ENCODE results near the gene RNF34. TPM values are rescaled to one million over a fixed set of nuclear protein-coding genes. Genes with fewer than 3 reads are reported as not detected.

Gene RNF34
- total RNA-seq, 1 experiment from 2014 or later = 53.6 TPM

DNA sequence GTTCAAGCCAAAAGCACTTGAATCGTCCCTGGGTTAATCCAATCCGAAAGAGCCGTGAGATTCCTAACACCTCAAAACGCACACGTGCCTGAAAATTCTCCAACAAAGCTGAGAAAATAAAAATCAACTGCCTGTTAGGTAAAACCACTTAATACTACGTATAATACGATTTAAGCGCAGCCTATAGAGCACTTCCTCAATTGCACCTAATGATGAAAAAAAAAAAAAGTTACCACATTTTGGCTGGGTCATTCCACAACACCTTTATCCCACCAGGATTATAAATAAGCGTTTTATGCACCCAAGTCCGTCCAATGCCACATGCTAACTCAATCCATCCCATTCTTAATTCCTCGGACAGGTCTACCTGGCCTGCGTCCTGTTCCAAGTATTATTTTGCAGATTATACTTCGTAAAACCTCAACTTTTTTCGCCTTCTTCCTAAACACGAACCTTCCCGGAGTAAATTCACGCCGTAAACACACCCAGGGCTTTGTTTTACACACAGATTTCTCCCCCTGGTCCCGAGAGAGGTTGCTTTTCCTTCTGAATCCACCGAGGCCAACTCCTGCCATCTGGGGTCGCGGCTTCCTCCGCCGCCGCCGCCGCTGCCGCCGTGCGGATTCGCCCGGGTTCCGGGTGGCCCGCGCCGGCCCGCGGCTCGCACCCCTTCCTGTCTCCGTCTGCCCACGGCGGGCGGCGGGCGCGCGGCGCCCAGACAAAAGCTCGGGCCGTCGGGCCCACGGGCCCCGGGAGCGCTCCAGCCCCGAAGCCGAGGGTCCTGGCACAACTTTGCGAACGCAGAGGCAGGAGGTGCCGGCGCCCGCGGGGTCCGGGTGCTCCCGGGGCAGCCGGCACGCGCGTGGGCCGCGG is 66.2 kb downstream of the RNF34 start:
- H3K27me3 Mint-ChIP-seq (ENCODE audit: low read depth) = no peaks in the 10 kb centered on the region
- ChIA-PET POLR2A (no interaction called here), CTCF (interaction anchor here (1.3 kb wide), 1 partner anchor 23 kb away, joined by 4 read pairs; no protein-coding TSS in a partner anchor)
- H3K27ac Mint-ChIP-seq = peak overlapping the region; percentile 32; the same call in 1 of the 2 replicates
- TF ChIP-seq CBFB (CRISPR knock-in tag; IDR thresholded peaks at IDR 0.05; ENCODE audit: low read depth) = no peak
- H3K4me1 Mint-ChIP-seq = peaks cover 36% of the 10 kb centered on the region
- ATAC-seq (no peak), DNase-seq (ENCODE audit: low spot score) (no peak)
- H3K9me3 Mint-ChIP-seq = no peaks in the 10 kb centered on the region
- peak overlapping the region; percentile 82 for H3K4me3 Mint-ChIP-seq
- H3K36me3 Mint-ChIP-seq = no peaks in the 10 kb centered on the region

DNA sequence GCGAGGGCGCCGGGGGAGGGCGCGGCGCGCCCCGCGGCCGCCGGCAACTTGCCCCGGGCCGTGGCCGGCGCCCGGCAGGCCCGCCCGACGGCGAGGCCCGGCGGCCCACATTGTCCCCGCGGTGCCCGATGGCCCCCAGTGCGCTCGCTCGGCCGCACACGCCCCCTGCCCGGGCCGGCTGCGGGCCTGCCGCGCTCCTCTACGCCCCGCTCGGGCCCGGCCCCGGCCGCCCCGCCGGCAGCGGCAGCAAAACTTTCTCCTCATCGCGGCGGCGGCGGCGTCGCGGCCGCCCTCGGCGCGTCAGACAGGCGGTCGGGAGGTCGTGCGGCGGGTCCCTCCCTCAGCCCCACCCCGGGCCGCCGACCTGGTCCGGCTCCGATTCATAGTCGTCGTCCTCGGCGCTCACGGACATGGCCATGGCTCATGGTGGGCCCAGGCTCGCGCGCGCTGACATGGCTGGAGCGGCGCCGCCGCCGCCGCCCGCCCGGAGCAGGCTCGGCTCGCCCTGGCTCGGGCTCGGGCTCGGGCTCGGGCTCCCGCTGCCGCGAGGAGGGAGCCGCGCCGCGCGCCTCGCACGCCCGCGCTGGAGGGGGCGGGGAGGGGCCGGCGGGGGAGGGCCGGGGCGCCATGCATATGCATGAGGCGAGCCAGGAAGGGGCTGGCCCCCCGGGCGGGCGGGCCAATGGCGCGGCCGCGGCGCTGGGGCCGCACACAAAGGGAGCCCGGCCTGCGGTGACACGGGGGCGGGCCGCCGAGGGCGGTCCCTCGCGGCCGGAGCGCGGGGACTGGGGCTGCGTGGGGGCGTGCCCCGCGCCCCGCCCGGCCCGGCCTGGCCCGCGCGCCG is 67.1 kb downstream of the RNF34 start:
- Mint-ChIP-seq H3K4me1 (peaks cover 36% of the 10 kb centered on the region), H3K27me3 (ENCODE audit: low read depth) (no peaks in the 10 kb centered on the region), H3K27ac (no peak overlapping the region), H3K36me3 (no peaks in the 10 kb centered on the region), H3K9me3 (no peaks in the 10 kb centered on the region), H3K4me3 (peak overlapping the region; percentile 31)
- ChIA-PET POLR2A (no interaction called here), CTCF (interaction anchor here (1.0 to 2.4 kb wide), 4 partner anchors 11 to 85 kb away, joined by 3 to 43 read pairs (median 14); no protein-coding TSS in a partner anchor)
- DNase-seq (ENCODE audit: low spot score) = peak; percentile 89
- peak; percentile 83 for ATAC-seq
- TF ChIP-seq FOXK1 (CRISPR knock-in tag; IDR thresholded peaks at IDR 0.05) (0 out of 2 replicates have a peak, but pooled peaks have one; percentile 41), ZBTB21 (CRISPR knock-in tag; IDR thresholded peaks at IDR 0.05; ENCODE audit: borderline replicate concordance) (no peak), NR2C2 (CRISPR knock-in tag; IDR thresholded peaks at IDR 0.05) (no peak), CREB1 (CRISPR knock-in tag; IDR thresholded peaks at IDR 0.05) (no peak), NFYB (CRISPR knock-in tag; conservative IDR thresholded peaks at IDR 0.05; ENCODE audit: low read depth) (0 out of 2 replicates have a peak, but pooled peaks have one; percentile 23), ZNF396 (CRISPR knock-in tag; IDR thresholded peaks at IDR 0.05; ENCODE audit: borderline replicate concordance) (no peak), JAZF1 (CRISPR knock-in tag; IDR thresholded peaks at IDR 0.05) (no peak), TCF7 (CRISPR knock-in tag; IDR thresholded peaks at IDR 0.05; ENCODE audit: low read depth) (no peak), HMGA2 (CRISPR knock-in tag; IDR thresholded peaks at IDR 0.05) (no peak), ATF1 (CRISPR knock-in tag; IDR thresholded peaks at IDR 0.05) (no peak)
- TF ChIP-seq, protein P1, sequence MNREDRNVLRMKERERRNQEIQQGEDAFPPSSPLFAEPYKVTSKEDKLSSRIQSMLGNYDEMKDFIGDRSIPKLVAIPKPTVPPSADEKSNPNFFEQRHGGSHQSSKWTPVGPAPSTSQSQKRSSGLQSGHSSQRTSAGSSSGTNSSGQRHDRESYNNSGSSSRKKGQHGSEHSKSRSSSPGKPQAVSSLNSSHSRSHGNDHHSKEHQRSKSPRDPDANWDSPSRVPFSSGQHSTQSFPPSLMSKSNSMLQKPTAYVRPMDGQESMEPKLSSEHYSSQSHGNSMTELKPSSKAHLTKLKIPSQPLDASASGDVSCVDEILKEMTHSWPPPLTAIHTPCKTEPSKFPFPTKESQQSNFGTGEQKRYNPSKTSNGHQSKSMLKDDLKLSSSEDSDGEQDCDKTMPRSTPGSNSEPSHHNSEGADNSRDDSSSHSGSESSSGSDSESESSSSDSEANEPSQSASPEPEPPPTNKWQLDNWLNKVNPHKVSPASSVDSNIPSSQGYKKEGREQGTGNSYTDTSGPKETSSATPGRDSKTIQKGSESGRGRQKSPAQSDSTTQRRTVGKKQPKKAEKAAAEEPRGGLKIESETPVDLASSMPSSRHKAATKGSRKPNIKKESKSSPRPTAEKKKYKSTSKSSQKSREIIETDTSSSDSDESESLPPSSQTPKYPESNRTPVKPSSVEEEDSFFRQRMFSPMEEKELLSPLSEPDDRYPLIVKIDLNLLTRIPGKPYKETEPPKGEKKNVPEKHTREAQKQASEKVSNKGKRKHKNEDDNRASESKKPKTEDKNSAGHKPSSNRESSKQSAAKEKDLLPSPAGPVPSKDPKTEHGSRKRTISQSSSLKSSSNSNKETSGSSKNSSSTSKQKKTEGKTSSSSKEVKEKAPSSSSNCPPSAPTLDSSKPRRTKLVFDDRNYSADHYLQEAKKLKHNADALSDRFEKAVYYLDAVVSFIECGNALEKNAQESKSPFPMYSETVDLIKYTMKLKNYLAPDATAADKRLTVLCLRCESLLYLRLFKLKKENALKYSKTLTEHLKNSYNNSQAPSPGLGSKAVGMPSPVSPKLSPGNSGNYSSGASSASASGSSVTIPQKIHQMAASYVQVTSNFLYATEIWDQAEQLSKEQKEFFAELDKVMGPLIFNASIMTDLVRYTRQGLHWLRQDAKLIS (CRISPR knock-in tag; IDR thresholded peaks at IDR 0.05; ENCODE audit: borderline replicate concordance) = no peak
- TF ChIP-seq, protein P2, sequence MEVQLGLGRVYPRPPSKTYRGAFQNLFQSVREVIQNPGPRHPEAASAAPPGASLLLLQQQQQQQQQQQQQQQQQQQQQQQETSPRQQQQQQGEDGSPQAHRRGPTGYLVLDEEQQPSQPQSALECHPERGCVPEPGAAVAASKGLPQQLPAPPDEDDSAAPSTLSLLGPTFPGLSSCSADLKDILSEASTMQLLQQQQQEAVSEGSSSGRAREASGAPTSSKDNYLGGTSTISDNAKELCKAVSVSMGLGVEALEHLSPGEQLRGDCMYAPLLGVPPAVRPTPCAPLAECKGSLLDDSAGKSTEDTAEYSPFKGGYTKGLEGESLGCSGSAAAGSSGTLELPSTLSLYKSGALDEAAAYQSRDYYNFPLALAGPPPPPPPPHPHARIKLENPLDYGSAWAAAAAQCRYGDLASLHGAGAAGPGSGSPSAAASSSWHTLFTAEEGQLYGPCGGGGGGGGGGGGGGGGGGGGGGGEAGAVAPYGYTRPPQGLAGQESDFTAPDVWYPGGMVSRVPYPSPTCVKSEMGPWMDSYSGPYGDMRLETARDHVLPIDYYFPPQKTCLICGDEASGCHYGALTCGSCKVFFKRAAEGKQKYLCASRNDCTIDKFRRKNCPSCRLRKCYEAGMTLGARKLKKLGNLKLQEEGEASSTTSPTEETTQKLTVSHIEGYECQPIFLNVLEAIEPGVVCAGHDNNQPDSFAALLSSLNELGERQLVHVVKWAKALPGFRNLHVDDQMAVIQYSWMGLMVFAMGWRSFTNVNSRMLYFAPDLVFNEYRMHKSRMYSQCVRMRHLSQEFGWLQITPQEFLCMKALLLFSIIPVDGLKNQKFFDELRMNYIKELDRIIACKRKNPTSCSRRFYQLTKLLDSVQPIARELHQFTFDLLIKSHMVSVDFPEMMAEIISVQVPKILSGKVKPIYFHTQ (CRISPR knock-in tag; IDR thresholded peaks at IDR 0.05) = no peak
- TF ChIP-seq, protein P3, sequence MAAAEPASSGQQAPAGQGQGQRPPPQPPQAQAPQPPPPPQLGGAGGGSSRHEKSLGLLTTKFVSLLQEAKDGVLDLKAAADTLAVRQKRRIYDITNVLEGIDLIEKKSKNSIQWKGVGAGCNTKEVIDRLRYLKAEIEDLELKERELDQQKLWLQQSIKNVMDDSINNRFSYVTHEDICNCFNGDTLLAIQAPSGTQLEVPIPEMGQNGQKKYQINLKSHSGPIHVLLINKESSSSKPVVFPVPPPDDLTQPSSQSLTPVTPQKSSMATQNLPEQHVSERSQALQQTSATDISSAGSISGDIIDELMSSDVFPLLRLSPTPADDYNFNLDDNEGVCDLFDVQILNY (CRISPR knock-in tag; IDR thresholded peaks at IDR 0.05) = no peak
- TF ChIP-seq, protein P4, sequence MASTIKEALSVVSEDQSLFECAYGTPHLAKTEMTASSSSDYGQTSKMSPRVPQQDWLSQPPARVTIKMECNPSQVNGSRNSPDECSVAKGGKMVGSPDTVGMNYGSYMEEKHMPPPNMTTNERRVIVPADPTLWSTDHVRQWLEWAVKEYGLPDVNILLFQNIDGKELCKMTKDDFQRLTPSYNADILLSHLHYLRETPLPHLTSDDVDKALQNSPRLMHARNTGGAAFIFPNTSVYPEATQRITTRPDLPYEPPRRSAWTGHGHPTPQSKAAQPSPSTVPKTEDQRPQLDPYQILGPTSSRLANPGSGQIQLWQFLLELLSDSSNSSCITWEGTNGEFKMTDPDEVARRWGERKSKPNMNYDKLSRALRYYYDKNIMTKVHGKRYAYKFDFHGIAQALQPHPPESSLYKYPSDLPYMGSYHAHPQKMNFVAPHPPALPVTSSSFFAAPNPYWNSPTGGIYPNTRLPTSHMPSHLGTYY (CRISPR knock-in tag; IDR thresholded peaks at IDR 0.05) = no peak
- TF ChIP-seq, protein P5, sequence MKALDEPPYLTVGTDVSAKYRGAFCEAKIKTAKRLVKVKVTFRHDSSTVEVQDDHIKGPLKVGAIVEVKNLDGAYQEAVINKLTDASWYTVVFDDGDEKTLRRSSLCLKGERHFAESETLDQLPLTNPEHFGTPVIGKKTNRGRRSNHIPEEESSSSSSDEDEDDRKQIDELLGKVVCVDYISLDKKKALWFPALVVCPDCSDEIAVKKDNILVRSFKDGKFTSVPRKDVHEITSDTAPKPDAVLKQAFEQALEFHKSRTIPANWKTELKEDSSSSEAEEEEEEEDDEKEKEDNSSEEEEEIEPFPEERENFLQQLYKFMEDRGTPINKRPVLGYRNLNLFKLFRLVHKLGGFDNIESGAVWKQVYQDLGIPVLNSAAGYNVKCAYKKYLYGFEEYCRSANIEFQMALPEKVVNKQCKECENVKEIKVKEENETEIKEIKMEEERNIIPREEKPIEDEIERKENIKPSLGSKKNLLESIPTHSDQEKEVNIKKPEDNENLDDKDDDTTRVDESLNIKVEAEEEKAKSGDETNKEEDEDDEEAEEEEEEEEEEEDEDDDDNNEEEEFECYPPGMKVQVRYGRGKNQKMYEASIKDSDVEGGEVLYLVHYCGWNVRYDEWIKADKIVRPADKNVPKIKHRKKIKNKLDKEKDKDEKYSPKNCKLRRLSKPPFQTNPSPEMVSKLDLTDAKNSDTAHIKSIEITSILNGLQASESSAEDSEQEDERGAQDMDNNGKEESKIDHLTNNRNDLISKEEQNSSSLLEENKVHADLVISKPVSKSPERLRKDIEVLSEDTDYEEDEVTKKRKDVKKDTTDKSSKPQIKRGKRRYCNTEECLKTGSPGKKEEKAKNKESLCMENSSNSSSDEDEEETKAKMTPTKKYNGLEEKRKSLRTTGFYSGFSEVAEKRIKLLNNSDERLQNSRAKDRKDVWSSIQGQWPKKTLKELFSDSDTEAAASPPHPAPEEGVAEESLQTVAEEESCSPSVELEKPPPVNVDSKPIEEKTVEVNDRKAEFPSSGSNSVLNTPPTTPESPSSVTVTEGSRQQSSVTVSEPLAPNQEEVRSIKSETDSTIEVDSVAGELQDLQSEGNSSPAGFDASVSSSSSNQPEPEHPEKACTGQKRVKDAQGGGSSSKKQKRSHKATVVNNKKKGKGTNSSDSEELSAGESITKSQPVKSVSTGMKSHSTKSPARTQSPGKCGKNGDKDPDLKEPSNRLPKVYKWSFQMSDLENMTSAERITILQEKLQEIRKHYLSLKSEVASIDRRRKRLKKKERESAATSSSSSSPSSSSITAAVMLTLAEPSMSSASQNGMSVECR (CRISPR knock-in tag; IDR thresholded peaks at IDR 0.05; ENCODE audit: borderline replicate concordance) = no peak

Data from WTC11 (cell line).